NCI-H2107 (cell line): ENCODE results near the gene TNIP1.

Source experiments
- DNase-seq: peaks from one replicate; lab custom pipeline; 2025; lab: John Stamatoyannopoulos, UW

Gene TNIP1, protein sequence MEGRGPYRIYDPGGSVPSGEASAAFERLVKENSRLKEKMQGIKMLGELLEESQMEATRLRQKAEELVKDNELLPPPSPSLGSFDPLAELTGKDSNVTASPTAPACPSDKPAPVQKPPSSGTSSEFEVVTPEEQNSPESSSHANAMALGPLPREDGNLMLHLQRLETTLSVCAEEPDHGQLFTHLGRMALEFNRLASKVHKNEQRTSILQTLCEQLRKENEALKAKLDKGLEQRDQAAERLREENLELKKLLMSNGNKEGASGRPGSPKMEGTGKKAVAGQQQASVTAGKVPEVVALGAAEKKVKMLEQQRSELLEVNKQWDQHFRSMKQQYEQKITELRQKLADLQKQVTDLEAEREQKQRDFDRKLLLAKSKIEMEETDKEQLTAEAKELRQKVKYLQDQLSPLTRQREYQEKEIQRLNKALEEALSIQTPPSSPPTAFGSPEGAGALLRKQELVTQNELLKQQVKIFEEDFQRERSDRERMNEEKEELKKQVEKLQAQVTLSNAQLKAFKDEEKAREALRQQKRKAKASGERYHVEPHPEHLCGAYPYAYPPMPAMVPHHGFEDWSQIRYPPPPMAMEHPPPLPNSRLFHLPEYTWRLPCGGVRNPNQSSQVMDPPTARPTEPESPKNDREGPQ

DNA sequence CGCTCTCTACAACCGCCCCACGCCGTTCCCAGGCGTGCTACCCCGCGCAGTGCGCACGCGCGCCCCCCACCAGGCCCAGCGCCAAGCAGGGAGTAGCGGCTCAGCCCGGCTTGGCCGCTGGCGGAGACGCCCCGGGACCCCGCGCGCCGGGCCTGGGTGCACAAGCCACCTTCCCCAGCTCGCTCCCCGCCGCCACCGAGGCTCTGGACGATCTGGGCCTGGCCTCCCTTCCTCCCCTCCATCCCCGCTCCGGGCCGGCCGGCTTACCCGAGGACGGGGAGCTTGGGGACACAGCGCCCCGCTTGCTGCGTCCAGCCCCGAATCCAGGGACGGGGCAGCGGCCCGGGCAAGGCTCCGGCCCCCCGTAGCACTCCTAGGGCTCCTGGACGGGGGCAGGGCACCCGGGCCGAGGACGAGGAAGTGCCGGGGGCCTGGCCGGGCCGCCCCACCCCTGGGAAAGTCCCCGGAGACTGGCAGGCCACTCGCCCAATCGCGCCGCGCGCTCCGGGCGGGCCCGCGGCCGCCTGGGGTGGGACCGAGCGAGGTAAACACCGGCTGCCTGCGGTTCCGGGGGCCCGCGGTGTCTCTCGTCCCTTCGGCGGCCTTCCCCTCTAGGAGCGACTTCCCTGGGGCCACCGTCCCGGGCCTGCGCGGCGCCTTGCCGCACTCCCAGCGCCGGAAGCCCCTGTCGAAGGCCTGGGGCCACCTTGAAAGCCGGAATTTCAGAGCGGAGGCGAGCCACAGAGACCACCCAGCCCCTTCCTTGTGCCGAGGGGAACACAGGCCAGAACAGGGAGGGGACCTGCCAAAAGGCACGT lies at the start of gene TNIP1:
TNIP1 (minus strand) TSS at position 422 of the 818 bp plus-strand sequence. CDS start 15,939 bp downstream, outside the sequence.
- peak; percentile 7 for DNase-seq

DNA sequence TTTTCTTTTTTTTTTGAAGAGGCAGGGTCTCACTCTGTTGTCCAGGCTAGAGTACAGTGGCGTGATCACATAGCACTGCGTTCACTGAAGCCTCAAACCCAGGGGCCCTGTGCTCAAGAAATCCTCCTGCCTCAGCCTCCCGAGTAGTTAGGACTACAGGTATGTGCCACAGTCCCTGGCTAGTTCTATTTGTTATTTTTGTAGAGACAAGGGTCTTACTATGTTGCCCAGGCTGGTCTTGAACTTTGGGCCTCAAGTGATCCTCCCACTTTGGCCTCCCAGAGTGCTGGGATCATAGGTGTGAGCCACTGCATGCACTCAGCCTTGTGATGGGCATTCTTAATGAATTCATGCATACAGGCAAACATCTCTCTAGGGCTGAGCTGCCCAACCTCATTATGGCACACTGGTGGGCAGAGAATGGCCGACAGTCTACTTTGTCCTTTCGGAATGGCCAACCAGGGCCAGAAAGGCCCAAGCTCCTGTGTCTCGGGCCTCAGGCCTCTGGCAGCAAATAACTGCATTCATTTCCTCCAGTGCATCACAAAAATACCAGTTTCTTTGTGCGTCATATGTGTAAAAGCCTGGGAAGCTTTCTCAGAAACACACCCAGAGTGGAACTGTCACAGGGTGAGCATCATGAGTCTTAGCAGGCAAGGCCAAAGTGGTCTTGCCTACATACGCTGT lies 49.5 kb upstream of the TNIP1 start:
- DNase-seq: no peak

DNA sequence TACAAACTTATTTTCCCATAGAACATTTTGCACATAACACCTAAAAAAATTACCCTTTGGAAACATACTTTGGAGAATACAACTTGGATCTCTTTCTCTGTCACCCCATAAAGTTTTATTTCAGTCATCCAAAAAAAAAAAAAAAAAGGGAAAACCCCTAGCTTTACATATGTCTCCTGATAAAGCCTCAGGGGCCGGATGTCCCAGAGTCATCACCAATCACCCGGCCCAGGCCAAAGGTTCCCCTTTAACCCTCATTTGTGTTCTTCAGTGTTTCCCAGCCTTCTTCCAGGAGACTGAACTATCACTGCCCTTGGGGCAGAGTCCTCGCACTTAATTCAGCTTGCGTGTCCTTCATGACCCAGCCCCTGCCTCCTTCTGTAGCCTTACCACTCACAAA lies 48.0 kb upstream of the TNIP1 start:
- DNase-seq: no peak

DNA sequence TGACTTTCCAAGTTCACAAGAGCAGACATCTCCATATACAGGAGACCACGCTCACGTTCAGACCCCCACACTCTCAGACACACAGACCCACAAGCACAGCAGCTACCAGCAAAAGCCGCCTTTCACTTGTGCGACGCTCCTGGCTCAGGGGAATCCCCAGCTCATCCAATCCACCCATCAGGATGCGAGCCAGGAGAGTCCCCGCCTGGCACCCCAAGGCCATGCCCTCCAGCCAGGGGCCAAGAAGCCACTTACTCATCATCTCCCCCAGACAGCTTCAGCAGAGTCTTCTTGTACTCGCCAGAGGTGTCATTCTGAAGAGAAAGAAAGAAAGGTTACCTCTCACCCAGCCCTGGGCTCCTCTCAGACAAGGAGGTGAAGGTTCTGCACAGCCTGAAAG lies 47.1 kb upstream of the TNIP1 start:
- no peak for DNase-seq

DNA sequence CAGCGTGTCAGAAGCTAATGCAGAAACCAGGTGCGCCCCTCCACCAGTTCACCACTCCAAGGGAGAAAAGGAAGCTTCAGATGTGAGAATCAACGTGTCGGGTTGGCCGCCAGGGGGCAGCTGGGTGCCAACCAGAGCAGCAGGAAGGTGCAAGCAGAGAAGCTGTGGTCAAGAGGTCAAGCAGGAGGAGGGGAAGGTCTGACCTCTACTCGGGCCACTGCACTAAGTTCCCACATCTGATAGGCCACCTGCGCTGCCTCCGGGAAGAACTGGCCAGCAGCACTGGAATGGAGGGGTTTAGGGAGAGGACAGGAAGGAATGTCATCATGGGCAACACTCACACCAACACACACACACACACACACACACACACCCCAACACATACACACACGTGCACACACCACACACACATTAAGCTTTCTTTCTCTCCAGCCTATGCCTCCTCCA lies 45.4 kb upstream of the TNIP1 start:
- DNase-seq: no peak

DNA sequence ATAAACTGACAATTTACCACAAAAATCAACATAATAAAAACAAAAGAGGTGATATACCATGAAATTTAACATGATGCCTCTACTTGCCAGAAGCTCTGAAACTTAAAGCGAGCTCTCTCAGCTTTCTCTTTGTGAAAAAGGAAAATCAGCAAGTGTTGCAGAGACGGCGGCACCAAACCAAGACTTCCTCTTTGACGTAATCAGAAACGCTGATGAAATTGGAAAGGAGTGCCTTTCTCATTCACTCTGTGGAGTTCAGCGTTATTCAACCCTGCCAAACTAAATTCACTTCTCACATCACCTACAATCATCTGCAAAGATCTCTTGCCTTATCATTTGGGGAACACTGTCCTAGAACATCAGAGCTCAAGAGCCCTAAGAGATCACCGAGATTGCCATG lies 44.6 kb upstream of the TNIP1 start:
- no peak for DNase-seq

DNA sequence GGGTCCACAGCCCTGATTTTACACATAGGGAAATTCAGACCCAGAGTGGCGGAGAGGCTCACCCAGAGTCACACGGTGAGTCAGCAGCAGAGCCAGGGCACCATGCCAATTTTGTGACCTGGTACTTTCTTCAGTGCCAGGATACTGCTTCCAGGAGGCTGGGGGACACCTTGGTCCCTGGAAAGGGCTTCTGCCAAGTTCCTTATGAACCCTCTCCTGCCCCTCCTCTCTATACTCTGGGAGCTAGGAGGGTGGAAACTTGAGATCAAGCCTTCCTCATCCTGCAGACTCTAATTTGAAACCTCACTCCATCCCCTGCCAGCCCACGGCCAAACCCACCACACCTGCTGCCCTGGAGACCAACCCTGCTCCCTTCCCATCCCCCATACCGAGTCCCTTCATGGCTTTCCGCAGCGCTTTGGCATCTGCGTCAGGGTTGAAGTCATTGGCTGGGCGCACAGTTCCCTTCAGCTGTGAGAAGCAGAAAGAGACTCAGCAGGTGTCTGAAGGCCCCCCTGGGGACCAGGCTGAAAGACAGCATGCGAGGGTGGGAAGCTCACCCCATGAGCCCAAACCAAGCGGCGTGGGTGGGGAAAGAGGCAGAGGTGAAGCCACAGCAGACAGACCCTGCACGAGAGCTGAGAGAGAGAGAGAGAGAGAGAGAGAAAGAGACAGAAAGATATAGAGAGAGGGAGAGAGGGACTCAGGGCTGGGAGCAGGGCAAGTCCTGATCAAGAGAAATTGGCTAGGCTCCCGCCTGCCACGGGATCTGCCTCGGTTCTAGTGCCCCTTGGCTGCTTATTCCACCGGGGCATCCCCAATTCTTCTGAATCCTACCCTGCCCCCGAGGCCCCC lies 43.3 kb upstream of the TNIP1 start:
- DNase-seq: peak; percentile 24

DNA sequence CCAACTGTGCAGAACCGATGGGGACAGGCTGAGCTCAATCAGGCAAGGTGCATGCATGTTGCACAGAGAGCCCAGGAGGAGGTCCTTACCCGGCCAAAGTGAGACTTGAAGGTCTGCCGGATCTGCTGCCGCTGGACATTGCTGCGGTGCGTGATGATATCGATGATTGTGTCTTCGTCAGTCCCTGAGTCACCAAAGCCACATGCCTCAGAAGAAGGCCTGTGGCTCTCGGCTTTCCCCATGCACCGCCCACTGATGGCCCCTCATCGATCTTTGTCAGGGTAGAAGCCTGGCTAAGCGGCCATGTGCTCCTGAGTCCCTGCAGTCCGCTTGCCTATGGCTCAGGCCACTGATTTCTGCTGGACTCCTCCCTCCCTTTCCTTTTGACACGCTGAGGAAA lies 42.0 kb upstream of the TNIP1 start:
- no peak for DNase-seq

DNA sequence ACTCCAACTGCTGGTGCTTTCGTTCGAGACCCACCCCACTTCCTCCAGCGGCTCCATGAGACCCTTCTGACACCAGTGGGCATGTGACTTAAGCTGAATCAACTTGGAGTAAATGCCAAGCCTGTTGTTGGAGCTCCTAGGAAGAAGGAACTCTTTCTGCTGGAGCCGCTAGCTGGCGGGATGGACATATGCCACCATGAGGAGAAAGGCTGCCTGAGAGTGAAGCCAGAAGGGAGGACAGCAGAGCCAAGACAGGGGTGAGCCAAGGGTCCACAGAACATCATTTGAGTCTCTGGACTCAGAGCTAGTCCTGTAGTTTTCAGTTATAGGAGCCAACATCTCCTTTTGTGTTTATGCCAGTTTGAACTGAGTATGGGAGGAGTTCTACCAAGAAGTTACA lies 40.8 kb upstream of the TNIP1 start:
- no peak for DNase-seq

DNA sequence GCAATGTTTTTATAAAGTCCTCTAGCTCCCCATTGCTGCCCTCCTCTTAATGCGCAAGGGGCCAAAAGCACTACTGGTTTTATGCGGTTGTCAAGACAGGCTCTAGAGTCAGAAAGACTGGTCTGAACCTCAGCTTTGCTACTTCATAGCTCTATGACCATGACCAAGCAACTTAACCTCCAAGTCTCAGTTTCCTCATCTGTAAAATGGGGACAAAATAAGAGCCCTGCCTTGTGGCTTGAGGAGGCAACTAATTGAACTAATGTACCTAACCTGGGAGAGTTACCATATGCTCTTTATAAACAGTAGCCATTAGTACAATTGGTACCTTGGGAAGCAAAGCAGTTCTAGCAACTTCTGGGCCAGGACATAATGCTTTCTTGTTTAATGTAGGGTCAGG lies 40.3 kb upstream of the TNIP1 start:
- DNase-seq: no peak

DNA sequence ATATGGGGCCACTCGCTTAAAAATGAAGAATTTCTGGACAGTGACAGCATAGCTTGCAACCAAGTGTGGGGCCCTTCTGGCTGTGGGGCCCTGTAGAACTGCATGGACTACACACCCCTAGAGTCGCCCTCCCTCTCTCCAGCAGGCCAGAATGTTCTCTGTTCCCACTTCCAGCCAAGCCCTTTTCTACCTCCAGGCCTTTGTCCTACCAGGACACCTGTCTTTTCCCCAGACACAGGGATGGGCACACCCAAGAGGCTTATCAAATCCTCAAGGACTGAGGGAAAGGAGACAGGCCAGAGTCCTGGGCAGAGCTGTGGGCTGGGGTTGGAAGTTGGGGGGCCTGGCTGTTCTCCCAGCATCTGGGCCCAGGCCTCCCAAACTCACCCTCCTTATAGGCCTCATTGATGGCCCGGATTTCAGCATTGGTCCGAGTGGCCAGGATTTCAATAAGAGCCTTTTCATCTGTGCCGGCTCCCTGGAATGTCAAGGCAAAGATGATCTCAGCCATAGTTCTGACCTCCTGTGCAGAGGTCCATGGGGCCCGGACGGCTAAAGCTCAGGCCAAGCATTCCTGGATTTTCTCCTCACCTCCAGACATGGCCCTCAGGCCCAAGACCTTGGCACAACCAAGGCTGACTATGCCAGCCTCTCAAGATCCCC lies 38.2 kb upstream of the TNIP1 start:
- DNase-seq: no peak

DNA sequence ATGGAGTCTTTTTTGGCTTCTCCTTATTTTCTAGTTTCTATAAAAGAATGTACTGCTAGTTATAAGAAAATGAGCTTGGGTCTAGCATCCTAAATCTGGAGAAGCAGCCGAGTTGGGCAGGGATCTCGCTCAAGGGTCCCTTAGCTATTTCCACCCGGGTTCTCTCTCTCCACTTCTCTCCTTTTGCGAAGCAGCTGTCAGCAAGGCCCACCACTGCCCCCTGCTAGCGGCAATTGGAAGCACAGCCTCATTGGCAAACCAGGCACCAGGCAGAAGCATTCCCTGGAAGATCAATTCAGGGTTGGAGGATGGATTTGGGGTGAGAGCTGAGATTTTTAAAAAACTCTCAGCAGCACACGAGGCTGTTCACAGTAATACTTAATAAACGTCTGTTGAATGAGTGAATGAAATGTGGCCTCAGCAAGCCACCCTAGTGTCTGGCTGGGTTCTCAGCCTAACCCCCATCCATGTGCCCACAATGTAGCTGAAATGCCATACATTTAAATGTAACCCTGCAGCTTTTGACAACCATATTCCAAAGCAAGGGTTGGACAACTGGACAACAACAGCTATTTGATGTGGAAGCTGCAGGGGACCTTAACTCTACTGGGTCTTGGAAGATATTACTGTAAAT lies 34.6 kb upstream of the TNIP1 start:
- DNase-seq: no peak

DNA sequence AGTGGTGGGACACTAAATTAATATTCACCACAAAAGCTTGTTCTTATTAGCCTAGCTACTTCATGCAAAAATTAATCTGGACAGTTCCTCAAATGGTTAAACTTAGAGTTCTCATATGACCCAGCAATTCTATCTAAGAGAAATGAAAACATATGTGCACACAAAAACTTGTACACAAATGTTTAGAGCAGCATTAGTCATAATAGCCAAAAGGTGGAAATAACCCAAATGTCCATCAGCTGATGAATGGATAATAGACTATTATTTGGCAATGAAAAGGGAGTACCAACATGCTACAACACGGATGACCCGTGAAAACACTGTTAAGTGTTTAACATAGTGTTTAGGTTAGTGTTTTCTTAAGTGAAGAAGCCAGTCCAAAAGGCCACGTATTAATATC lies 32.8 kb upstream of the TNIP1 start:
- no peak for DNase-seq

DNA sequence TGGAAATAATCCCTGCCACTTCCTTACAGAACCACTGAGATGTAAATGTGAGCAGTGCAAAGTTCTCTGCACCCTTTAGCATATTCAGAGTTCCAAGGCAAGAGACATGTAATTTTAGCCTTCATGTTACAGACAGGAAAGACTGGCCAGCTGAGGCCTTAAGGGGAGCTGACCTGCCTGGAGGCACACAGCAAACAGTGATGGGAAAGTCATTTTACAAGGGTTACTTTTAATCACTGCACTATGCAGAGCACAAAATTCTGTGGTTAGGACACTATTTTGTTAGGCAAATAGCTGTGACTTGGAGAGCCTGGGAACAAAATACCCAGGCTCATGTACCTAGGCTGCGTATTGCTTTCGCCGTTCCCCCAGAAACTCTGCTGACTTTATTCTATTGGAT lies 30.2 kb upstream of the TNIP1 start:
- no peak for DNase-seq

DNA sequence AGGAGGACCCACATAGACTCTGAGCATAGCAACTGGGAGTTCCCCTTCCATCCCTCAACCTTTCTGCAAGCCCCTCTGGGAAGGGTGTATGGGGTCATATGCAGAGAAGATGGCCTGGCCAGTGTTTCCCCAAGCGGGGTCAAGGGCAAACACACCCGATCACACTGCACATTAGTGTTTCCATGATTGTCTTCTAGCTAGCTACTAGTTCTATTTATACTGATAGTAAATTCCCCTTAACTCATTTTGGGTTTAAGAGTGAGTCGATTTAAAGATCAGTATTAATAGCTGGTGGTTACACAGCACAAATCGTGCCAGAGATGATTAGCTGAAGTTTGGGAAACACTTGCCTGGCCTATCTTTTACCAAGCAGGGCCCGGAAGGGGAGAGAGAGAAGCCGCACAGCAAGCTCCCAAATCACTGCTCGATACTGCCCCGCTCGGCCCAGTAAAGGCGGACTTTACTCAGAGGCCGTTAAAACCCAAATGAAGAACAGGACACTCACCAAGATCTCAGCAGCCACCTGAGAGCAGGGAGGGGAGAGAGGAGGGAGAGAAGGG lies 29.4 kb upstream of the TNIP1 start:
- DNase-seq: no peak

DNA sequence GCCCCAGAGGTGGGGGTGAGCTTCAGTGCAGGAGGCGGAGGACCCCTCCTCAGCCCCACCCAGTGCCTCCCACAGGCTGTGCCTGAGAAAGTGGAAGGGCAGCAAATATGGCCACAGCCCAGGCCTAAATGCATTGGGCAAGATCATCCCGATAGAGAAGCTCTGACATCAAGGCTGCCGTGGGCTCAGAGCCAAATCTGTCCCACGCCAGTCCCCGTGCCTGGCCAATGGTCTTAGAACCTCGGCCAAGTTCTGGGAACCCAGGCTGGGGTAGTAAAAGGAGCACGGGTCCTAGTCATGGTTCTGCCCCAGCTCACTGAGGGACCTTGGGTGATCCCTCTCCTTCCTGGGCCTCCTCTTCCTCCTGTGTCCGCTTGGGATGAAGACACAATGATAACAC lies 27.7 kb upstream of the TNIP1 start:
- no peak for DNase-seq

DNA sequence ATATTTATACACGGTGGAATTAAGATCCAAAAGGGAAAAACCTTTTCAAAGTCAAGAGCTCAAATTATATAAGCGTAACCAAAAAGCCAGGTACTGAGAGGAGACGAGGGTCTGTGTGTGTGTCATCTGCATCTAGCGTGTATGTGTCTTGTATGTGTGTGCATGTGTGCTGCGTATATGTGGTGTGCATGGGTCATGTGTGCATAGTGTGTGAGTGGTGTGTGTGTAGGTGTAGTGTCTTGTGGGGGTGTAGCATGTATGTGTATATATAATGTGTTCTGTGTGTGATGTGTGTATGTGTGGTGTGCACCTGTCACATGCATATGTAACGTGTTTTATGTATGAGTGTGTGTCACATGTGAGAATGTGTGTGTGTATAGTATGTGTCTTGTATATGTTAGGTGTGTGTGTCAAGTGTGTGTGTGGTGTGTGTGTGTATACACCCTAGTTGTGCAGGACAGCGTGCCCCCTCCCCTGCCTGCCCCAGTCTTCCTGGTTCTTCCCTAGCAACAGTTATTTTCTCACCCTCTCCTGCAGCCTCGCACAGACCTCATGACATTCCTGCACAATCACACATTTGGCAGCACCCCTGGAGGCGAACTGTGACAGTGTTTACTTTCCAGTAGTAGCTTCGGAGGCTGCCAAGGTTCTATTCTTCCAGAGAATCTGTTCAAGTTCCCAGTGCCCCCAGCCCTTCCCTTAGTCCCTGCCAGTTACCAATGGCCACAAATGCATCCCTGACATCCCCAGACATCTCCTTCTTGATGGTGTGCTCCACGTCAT lies 27.1 kb upstream of the TNIP1 start:
- no peak for DNase-seq

DNA sequence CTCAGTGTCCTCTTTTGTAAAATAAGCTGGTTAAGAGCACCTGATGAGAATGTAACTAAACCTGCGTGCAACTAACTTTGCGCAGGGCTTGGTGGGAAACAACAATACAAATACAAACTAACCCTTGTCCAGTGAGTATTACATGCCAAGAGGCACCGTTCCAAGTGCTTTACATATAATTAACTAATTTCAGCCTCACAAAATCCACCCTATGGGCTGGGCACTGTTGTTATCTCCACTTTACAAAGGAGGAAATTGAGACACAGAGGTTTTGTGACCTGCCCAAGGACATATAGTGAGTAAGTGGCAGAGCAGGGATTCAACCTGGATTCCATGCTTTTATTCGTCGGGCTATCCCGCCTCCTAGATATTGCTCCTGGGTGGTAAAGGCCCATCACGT lies 26.2 kb upstream of the TNIP1 start:
- DNase-seq: no peak

DNA sequence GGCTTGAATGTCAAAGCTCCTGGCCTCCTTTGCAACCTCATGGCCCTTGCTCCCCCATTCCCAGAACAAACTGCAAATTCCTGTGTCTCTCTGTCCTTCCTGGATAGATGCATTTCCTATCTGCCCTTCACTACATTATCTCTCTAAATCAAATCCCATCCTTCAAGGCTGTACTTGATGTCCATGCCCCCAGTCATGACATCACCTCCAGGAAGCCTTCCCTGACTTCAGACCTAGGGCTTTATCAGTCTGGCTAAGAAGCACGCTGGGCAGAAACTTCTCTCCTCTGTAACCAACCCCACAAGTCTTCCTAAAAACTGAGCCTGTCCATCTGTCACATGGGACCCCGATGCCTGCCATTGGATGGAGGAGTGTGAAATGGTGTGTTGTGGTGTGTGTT lies 25.7 kb upstream of the TNIP1 start:
- no peak for DNase-seq
